HepG2 (cell line): ENCODE results near the gene FJX1. TPM values are rescaled to one million over a fixed set of nuclear protein-coding genes. Genes with fewer than 3 reads are reported as not detected.

Experiments
- ATAC-seq: fragments of 200-7000 bp; cut with Tn5 transposase; 3 replicates; pipeline ENCODE4 v1.9.1; 2020; ENCODE audit warnings: mild to moderate bottlenecking, moderate library complexity
- BruUV-seq: library from RNA; stranded (reverse); fragments of 400-500 nt; replicated peaks from 2 replicates; lab custom pipeline; 2021; lab: Mats Ljungman, UMichigan
- CTCF ChIA-PET: fragments of 300-600 bp; formaldehyde crosslinking; extraction: SDS; loops from one replicate; lab custom pipeline; 2021; ENCODE audit warnings: low total read pairs, inconsistent platforms, low intra/inter-chr PET ratio; lab: Yijun Ruan, JAX
- POLR2A ChIA-PET: fragments of 350-600 bp; sonication (Branson Sonifier 250); formaldehyde crosslinking; loops from one replicate; lab custom pipeline; 2020; ENCODE audit warnings: antibody characterized with exemption, inconsistent platforms; lab: Yijun Ruan, JAX
- DNase-seq: peaks from one replicate; pipeline ENCODE4 v3.0.0-alpha.2; 2015; ENCODE audit warnings: low spot score
- FAIRE-seq: peaks from 3 replicates; lab custom pipeline; 2011; peaks lifted over from hg19 to GRCh38; lab: Jason Lieb, UNC
- H2AFZ ChIP-seq: one replicate; pipeline ENCODE4 v1.6.1; 2011; ENCODE audit warnings: low read length, inconsistent platforms
- H3K27ac ChIP-seq: fragments of 300-600 bp; 3 replicates; pipeline ENCODE4 v1.8.0; 2011; ENCODE audit warnings: mixed run types, mild to moderate bottlenecking, mixed read lengths, low read length, inconsistent platforms; ENCODE audit not compliant: insufficient read depth; ENCODE audit errors: extremely low read length
- H3K27me3 ChIP-seq, 2 experiments: fragments of 200-600 bp in 1 of 2; 2 replicates in 1 of 2; 3 replicates in 1 of 2; pipeline versions ENCODE4 v1.6.0 to v1.8.0; 2011; ENCODE audit warnings: low read length in 2 of 2, mild to moderate bottlenecking in 2 of 2, moderate library complexity in 2 of 2, inconsistent platforms in 1 of 2; ENCODE audit not compliant: insufficient read depth in 2 of 2, control insufficient read depth in 1 of 2
- H3K36me3 ChIP-seq, 2 experiments: fragments of 200-600 bp in 1 of 2; replicated peaks in 1 of 2; 2 replicates in 1 of 2; 3 replicates in 1 of 2; pipeline versions ENCODE4 v1.5.1 to v1.8.0; 2011; ENCODE audit warnings: low read length in 2 of 2, inconsistent platforms in 1 of 2; ENCODE audit not compliant: insufficient read depth in 2 of 2, control insufficient read depth in 1 of 2
- H3K4me1 ChIP-seq: 2 replicates; pipeline ENCODE4 v1.5.1; 2012; ENCODE audit warnings: low read length, inconsistent platforms; ENCODE audit not compliant: insufficient read depth
- H3K4me2 ChIP-seq: 2 replicates; pipeline ENCODE4 v1.6.0; 2011; ENCODE audit warnings: low read depth, low read length, inconsistent platforms
- H3K4me3 ChIP-seq, 3 experiments: fragments of 200-600 bp in 1 of 3; sonication (generic), shearing (Covaris generic) in 1 of 3; replicated peaks in 1 of 3; 2 replicates each; pipeline ENCODE4 v1.5.1; 2011 to 2016; ENCODE audit warnings: low read length in 3 of 3, inconsistent platforms in 2 of 3, low read depth in 2 of 3, mild to moderate bottlenecking in 2 of 3, control low read depth in 1 of 3, mixed read lengths in 1 of 3; ENCODE audit not compliant: insufficient read depth in 1 of 3
- H3K79me2 ChIP-seq: one replicate; pipeline ENCODE4 v1.6.1; 2011; ENCODE audit warnings: low read length, inconsistent platforms; ENCODE audit not compliant: insufficient read depth
- H3K9ac ChIP-seq: 2 replicates; pipeline ENCODE4 v1.6.0; 2011; ENCODE audit warnings: mild to moderate bottlenecking, low read depth, low read length, inconsistent platforms; ENCODE audit not compliant: insufficient read depth
- H3K9me3 ChIP-seq: 2 replicates; pipeline ENCODE4 v1.5.1; 2012; ENCODE audit warnings: mild to moderate bottlenecking, low read length
- H4K20me1 ChIP-seq: 2 replicates; pipeline ENCODE4 v1.6.0; 2011; ENCODE audit warnings: inconsistent platforms, mild to moderate bottlenecking, low read length, moderate library complexity; ENCODE audit not compliant: insufficient read depth
- ARID3A ChIP-seq: IDR thresholded peaks from 2 replicates; pipeline ENCODE4 v1.6.1; 2012; ENCODE audit warnings: low read depth, low read length, improper control_type of control experiment
- JUN ChIP-seq: sonication (generic); formaldehyde crosslinking; IDR thresholded peaks from 2 replicates; pipeline ENCODE4 v1.4.0; 2020; ENCODE audit warnings: mild to moderate bottlenecking, missing genetic modification reagents
- NFE2L2 ChIP-seq: fragments of 150-350 bp; IDR thresholded peaks from 2 replicates; pipeline ENCODE4 v1.6.1; 2014; ENCODE audit warnings: low read length
- RNF2 ChIP-seq: fragments of 450-650 bp; conservative IDR thresholded peaks from 2 replicates; pipeline ENCODE4 v1.6.1; 2016; ENCODE audit warnings: low read depth
- SALL2 ChIP-seq: sonication (generic); formaldehyde crosslinking; IDR thresholded peaks from 2 replicates; pipeline ENCODE4 v1.8.1; 2023; ENCODE audit warnings: mild to moderate bottlenecking, missing genetic modification reagents, inconsistent platforms
- ZNF556 ChIP-seq: sonication (generic); formaldehyde crosslinking; IDR thresholded peaks from 2 replicates; pipeline ENCODE4 v1.4.0; 2020; ENCODE audit warnings: mild to moderate bottlenecking, missing genetic modification reagents, borderline replicate concordance
- ZNF781 ChIP-seq: sonication (generic); formaldehyde crosslinking; IDR thresholded peaks from 2 replicates; pipeline ENCODE4 v1.5.1; 2020; ENCODE audit warnings: borderline replicate concordance, mild to moderate bottlenecking, missing genetic modification reagents; ENCODE audit errors: not compliant biosample characterization
- WGBS: methylation state at CpG from one replicate; pipeline ENCODE4 v1.1.6; 2017; ENCODE audit warnings: low lambda C conversion rate; 5-methylcytosine and 5-hydroxymethylcytosine counted together
- in situ Hi-C: cut with HindIII; loops from 2 replicates; pipeline ENCODE4 v1.10.0; 2017; ENCODE audit warnings: low pct_unique_long_range_greater_than_20kb; ENCODE audit not compliant: extremely low pct_ligation_motif_present
- intact Hi-C: fragments of 100-400 bp; cut with micrococcal nuclease; formaldehyde crosslinking; loops from one replicate; pipeline ENCODE4 v1.10.0; 2022; ENCODE audit not compliant: unreplicated experiment
- polyA plus RNA-seq, 8 experiments: library from polyadenylated mRNA; depleted of rRNA in 3 of 8; stranded (reverse) in 7 of 8; unstranded in 1 of 8; fragments of >200 nt; fragmentation: Illumina TruSeq in 4 of 8; extraction: Trizol in 4 of 8; gene quantifications; 2 replicates each; pipeline versions ENCODE4 v1.2.1 to v1.2.3, GENCODE V29; 2011 to 2016; ENCODE audit warnings: low read depth in 4 of 8, missing spikeins in 1 of 8, mixed read lengths in 1 of 8; ENCODE audit not compliant: insufficient read depth in 1 of 8
- total RNA-seq, 5 experiments: library from RNA; depleted of rRNA; stranded (reverse); fragments of >200 nt; fragmentation: Illumina TruSeq; extraction: Trizol; gene quantifications; 2 replicates each; pipeline ENCODE4 v1.2.3, GENCODE V29; 2016; ENCODE audit warnings: low read depth in 1 of 5

FJX1 gene
- total and polyA plus RNA-seq, 2 of the 13 experiments (the other 11 are each of a cell fraction or from before 2014, with no cell fraction given), result 0.40 to 0.82 TPM

- peak; percentile 61; the same call in 1 of the 2 replicates for TF ChIP-seq ARID3A
- no peak for TF ChIP-seq ZNF781
- TF ChIP-seq, all 625 proteins: peak for 5
Observed at GRCh38 chr11:35615921-35616900, 2.0 kb upstream of the FJX1 start (continued).

- ChIA-PET POLR2A (no interaction called here), CTCF (interaction anchor here (2.6 to 2.7 kb wide), 2 partner anchors 514 to 649 kb away, joined by 11 to 23 read pairs; no protein-coding TSS in a partner anchor)
- DNase-seq (no peak), ATAC-seq (no peak), FAIRE-seq (no peak)
- Histone ChIP-seq H3K27ac (no peak overlapping the region), H3K9me3 (no peaks in the 10 kb centered on the region), H3K4me2 (peak overlapping the region; percentile 76), H3K27me3 (peaks cover 1 to 25% of the 10 kb centered on the region in 2 experiments; a peak in 4 of 5 replicates), H3K9ac (no peak overlapping the region), H3K79me2 (no peaks in the 10 kb centered on the region), H3K36me3 (no peaks in the 10 kb centered on the region), H2AFZ (no peak overlapping the region), H3K4me1 (peaks cover 7% of the 10 kb centered on the region; the same call in 1 of the 2 replicates), H3K4me3 (no peak overlapping the region), H4K20me1 (no peaks in the 10 kb centered on the region)
- BruUV-seq, result no TSS peak
- no peak for TF ChIP-seq JUN (CRISPR knock-in tag)
- TF ChIP-seq NFE2L2, result no peak
- TF ChIP-seq SALL2 (CRISPR knock-in tag), result no peak
- TF ChIP-seq RNF2, result no peak
- no peak for TF ChIP-seq ZNF556 (CRISPR knock-in tag)
- intact Hi-C loops (loop anchor here (5.0 to 10.0 kb wide), 2 partner anchors 98 to 325 kb away; partner anchors contain the start of gene LDLRAD3), in situ Hi-C loops (loop anchor here (5.0 to 25.0 kb wide), 4 partner anchors 205 to 870 kb away; no protein-coding TSS in a partner anchor)
- WGBS, result 60% methylated on average over 7 of the region's 7 CpGs
Observed at GRCh38 chr11:35617316-35617686, 959 bp upstream of the FJX1 start.
